HG02678 (cell line): ENCODE data around the gene DCXR.

Source experiments
- ATAC-seq: cut with Tn5 transposase; IDR thresholded peaks from one replicate; pipeline ENCODE4 v1.9.1; 2021; ENCODE audit warnings: mild to moderate bottlenecking, moderate library complexity; ENCODE audit not compliant: unreplicated experiment

Gene DCXR

GRCh38 chr17:82037092-82037888 is at the start of gene DCXR:
DCXR (minus strand) TSS chr17:82037697; CDS start chr17:82037682, 15 bp downstream.
- ATAC-seq = peak; percentile 91

GRCh38 chr17:82085931-82086764 is 48.7 kb upstream of the DCXR start:
- ATAC-seq = no peak

GRCh38 chr17:82085031-82085861 is 47.7 kb upstream of the DCXR start:
- ATAC-seq = no peak

GRCh38 chr17:82084373-82085030 is 47.0 kb upstream of the DCXR start:
- no peak for ATAC-seq

GRCh38 chr17:82083533-82084359 is 46.2 kb upstream of the DCXR start:
- ATAC-seq = no peak

- no peak for ATAC-seq
These were observed 45.5 kb upstream of the DCXR start for GRCh38 chr17:82083009-82083408.

- ATAC-seq = no peak
These were observed 45.0 kb upstream of the DCXR start for GRCh38 chr17:82082456-82082855.

- no peak for ATAC-seq
These were observed 44.5 kb upstream of the DCXR start for GRCh38 chr17:82081966-82082365.

GRCh38 chr17:82081546-82081945 is 44.0 kb upstream of the DCXR start:
- ATAC-seq = no peak

- ATAC-seq = no peak
These were observed 43.4 kb upstream of the DCXR start for GRCh38 chr17:82080789-82081464.

- ATAC-seq = no peak
These were observed 42.7 kb upstream of the DCXR start for GRCh38 chr17:82080048-82080788.

GRCh38 chr17:82079001-82079677 is 41.6 kb upstream of the DCXR start:
- ATAC-seq = no peak

- no peak for ATAC-seq
These were observed 40.9 kb upstream of the DCXR start for GRCh38 chr17:82078433-82078832.

- ATAC-seq = no peak
These were observed 40.3 kb upstream of the DCXR start for GRCh38 chr17:82077617-82078358.

- no peak for ATAC-seq
These were observed 39.5 kb upstream of the DCXR start for GRCh38 chr17:82076785-82077591.

GRCh38 chr17:82076018-82076784 is 38.7 kb upstream of the DCXR start:
- ATAC-seq = no peak
